Measurements from ENCODE around the gene SESN1.

SESN1 gene

DNA sequence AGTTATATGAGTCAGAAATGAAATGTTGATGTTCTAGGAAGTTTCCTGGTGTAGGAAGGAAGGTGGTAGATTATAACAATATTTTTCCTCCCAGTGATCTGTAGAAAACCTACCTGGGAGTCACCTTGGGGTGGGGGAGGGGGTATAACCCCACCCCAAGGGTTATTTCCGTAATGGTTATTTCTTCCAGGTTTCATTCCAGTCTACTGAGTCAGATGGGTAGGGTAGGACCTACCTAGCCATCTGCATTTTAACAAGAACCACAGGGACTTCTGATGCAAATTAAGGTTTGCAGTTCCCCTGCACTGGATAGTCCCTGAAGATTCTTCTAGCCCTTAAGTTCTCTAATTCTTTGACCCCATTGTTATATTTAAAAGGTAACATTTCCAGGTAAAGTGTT lies 157.5 kb downstream of the SESN1 start:
- Histone ChIP-seq H3K36me3 (replicated peaks) (no peaks in the 10 kb centered on the region), H3K4me3 (ENCODE audit: low read depth, low read length) (no peak overlapping the region), H3K27ac (no peak overlapping the region), H3K27me3 (replicated peaks) (no peaks in the 10 kb centered on the region)
- no peak for TF ChIP-seq CTCF (IDR thresholded peaks at IDR 0.05; ENCODE audit: low read depth, low read length, missing control alignments)
- DNase-seq, result no peak
- in situ Hi-C loops (cut with HindIII; ENCODE audit: low pct_ligation_motif_present, low sequenced_read_pairs), result no loop called here
